Breast epithelium (tissue), 3 donors: ENCODE results near the gene ST6GALNAC1.

Experiments
- POLR2AphosphoS5 ChIP-seq, 3 donors: sonication (generic); formaldehyde crosslinking; IDR thresholded peaks; one replicate each; pipeline ENCODE4 v1.6.1; 2017; ENCODE audit warnings: antibody characterized with exemption in 3 of 3
- TF ChIP-seq, protein P1 (sequence below), 3 donors: fragments of 450-650 bp; IDR thresholded peaks; one replicate each; pipeline ENCODE4 v1.5.1; 2016 to 2017; ENCODE audit warnings: antibody characterized with exemption in 3 of 3, mild to moderate bottlenecking in 3 of 3, moderate library complexity in 3 of 3

DNA sequence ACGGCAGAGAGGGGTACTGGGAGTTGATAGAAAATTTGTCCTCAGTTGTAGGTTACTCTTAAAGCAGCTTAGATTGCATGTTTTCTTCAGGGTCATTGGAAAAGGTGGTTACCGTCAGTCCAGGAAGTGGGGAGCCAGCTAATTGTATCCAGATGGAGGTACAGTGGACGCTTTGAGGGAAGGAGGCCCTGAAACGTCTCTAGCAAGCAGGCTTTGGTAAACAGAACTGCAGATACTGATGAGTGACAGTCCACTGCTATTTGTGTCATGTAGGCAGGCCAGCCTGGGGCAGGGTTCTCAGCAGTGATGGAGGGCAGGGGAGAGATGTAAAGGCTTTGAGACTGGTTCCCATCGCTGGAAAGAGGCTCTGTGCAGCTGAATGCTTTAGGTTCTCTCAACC, 30.2 kb upstream of the ST6GALNAC1 start:
- TF ChIP-seq, protein P1, sequence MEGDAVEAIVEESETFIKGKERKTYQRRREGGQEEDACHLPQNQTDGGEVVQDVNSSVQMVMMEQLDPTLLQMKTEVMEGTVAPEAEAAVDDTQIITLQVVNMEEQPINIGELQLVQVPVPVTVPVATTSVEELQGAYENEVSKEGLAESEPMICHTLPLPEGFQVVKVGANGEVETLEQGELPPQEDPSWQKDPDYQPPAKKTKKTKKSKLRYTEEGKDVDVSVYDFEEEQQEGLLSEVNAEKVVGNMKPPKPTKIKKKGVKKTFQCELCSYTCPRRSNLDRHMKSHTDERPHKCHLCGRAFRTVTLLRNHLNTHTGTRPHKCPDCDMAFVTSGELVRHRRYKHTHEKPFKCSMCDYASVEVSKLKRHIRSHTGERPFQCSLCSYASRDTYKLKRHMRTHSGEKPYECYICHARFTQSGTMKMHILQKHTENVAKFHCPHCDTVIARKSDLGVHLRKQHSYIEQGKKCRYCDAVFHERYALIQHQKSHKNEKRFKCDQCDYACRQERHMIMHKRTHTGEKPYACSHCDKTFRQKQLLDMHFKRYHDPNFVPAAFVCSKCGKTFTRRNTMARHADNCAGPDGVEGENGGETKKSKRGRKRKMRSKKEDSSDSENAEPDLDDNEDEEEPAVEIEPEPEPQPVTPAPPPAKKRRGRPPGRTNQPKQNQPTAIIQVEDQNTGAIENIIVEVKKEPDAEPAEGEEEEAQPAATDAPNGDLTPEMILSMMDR (IDR thresholded peaks at IDR 0.05) = no peak
- no peak for TF ChIP-seq POLR2AphosphoS5 (IDR thresholded peaks at IDR 0.05)
